HCT116 (cell line): ENCODE measurements around the gene DGKB. TPM values are rescaled to one million over a fixed set of nuclear protein-coding genes. Genes with fewer than 3 reads are reported as not detected.

Experiments used
- ATAC-seq: fragments of 200-7000 bp; cut with Tn5 transposase; 2 replicates; pipeline ENCODE4 v1.9.1; 2020; ENCODE audit warnings: mild to moderate bottlenecking, moderate library complexity
- BruUV-seq: library from RNA; stranded (reverse); fragments of 400-500 nt; replicated peaks from 2 replicates; lab custom pipeline; 2021; lab: Mats Ljungman, UMichigan
- CTCF ChIA-PET: fragments of 300-600 bp; sonication (Branson Sonifier 250); formaldehyde crosslinking; loops from one replicate; lab custom pipeline; 2021; ENCODE audit warnings: antibody characterized with exemption; lab: Charles Lee
- POLR2A ChIA-PET: fragments of 300-600, 350-600 bp; sonication (Branson Sonifier 250); formaldehyde crosslinking; loops from one replicate; lab custom pipeline; 2021; ENCODE audit warnings: antibody characterized with exemption; lab: Charles Lee
- RAD21 ChIA-PET, 2 experiments: fragments of 300-600 bp; sonication (Branson Sonifier 250); formaldehyde crosslinking; loops; one replicate each; lab custom pipeline; 2023; ENCODE audit warnings: low total read pairs in 2 of 2; ENCODE audit not compliant: uncharacterized antibody in 2 of 2, unreplicated experiment in 2 of 2, low non-redundant PET in 1 of 2; lab: Charles Lee
- DNase-seq: peaks from one replicate; pipeline ENCODE4 v3.0.0-alpha.2; 2010; ENCODE audit warnings: low read depth, low spot score
- H2AFZ ChIP-seq: fragments of 200-600 bp; shearing (Covaris generic), sonication (generic); 2 replicates; pipeline ENCODE4 v1.6.1; 2017; ENCODE audit warnings: low read depth, mixed run types, mixed read lengths, antibody characterized with exemption, low read length; ENCODE audit not compliant: poor library complexity, severe bottlenecking
- H3K27ac ChIP-seq: 2 replicates; pipeline ENCODE4 v1.5.1; 2012; ENCODE audit warnings: low read depth, low read length
- H3K27me3 ChIP-seq: fragments of 200-600 bp; sonication (generic); 2 replicates; pipeline ENCODE4 v1.6.1; 2016; ENCODE audit warnings: mixed run types, low read length, mixed read lengths; ENCODE audit not compliant: insufficient read depth
- H3K36me3 ChIP-seq, 2 experiments: fragments of 200-500 bp in 1 of 2; fragments of 200-600 bp in 1 of 2; sonication (Bioruptor generic) in 1 of 2; sonication (generic) in 1 of 2; 2 replicates each; pipeline versions ENCODE4 v1.5.1 to v1.6.1; 2014 to 2016; ENCODE audit warnings: low read length in 2 of 2, inconsistent platforms in 1 of 2, mixed read lengths in 1 of 2, mixed run types in 1 of 2; ENCODE audit not compliant: insufficient read depth in 2 of 2, control insufficient read depth in 1 of 2
- H3K4me1 ChIP-seq, 2 experiments: fragments of 200-600 bp in 1 of 2; sonication (generic) in 1 of 2; 2 replicates each; pipeline versions ENCODE4 v1.5.1 to v1.6.1; 2012 to 2017; ENCODE audit warnings: low read length in 2 of 2, inconsistent platforms in 1 of 2, mild to moderate bottlenecking in 1 of 2, mixed read lengths in 1 of 2, mixed run types in 1 of 2, moderate library complexity in 1 of 2; ENCODE audit not compliant: insufficient read depth in 2 of 2, control insufficient read depth in 1 of 2
- H3K4me2 ChIP-seq: fragments of 200-600 bp; sonication (generic); 2 replicates; pipeline ENCODE4 v1.6.1; 2017; ENCODE audit warnings: mixed run types, low read length, mixed read lengths
- H3K4me3 ChIP-seq, 2 experiments: fragments of 200-600 bp in 1 of 2; sonication (generic) in 1 of 2; replicated peaks in 1 of 2; 2 replicates each; pipeline ENCODE4 v1.5.1; 2011 to 2016; ENCODE audit warnings: low read length in 2 of 2, control low read depth in 1 of 2, low read depth in 1 of 2, mild to moderate bottlenecking in 1 of 2, mixed read lengths in 1 of 2, mixed run types in 1 of 2
- H3K79me2 ChIP-seq: fragments of 200-600 bp; sonication (generic); 2 replicates; pipeline ENCODE4 v1.6.1; 2017; ENCODE audit warnings: mild to moderate bottlenecking, mixed run types, low read length, moderate library complexity, mixed read lengths; ENCODE audit not compliant: insufficient read depth
- H3K9ac ChIP-seq: fragments of 200-600 bp; sonication (generic); 2 replicates; pipeline ENCODE4 v1.6.1; 2016; ENCODE audit warnings: low read length, mixed read lengths
- H3K9me2 ChIP-seq: fragments of 200-600 bp; sonication (generic), shearing (Covaris generic); 2 replicates; pipeline ENCODE4 v1.6.1; 2017; ENCODE audit warnings: mixed run types, mild to moderate bottlenecking, moderate library complexity; ENCODE audit not compliant: insufficient read depth
- H3K9me3 ChIP-seq, 2 experiments: fragments of 200-500 bp in 1 of 2; fragments of 200-600 bp in 1 of 2; sonication (Bioruptor generic) in 1 of 2; sonication (generic) in 1 of 2; 2 replicates each; pipeline ENCODE4 v1.6.1; 2014 to 2017; ENCODE audit warnings: low read length in 2 of 2, mixed read lengths in 2 of 2, inconsistent platforms in 1 of 2, low read depth in 1 of 2, mild to moderate bottlenecking in 1 of 2, mixed run types in 1 of 2, moderate library complexity in 1 of 2; ENCODE audit not compliant: control insufficient read depth in 1 of 2, insufficient read depth in 1 of 2
- H4K20me1 ChIP-seq: fragments of 200-600 bp; sonication (generic), shearing (Covaris generic); 2 replicates; pipeline ENCODE4 v1.6.1; 2017; ENCODE audit warnings: mixed run types, mild to moderate bottlenecking, moderate library complexity; ENCODE audit not compliant: insufficient read depth
- ATF3 ChIP-seq: IDR thresholded peaks from 2 replicates; pipeline ENCODE4 v1.6.1; 2012
- ELF1 ChIP-seq: IDR thresholded peaks from 2 replicates; pipeline ENCODE4 v1.6.1; 2012; ENCODE audit warnings: low read depth, borderline replicate concordance
- FOSL1 ChIP-seq: IDR thresholded peaks from 2 replicates; pipeline ENCODE4 v1.6.1; 2012; ENCODE audit warnings: low read depth
- JUND ChIP-seq: IDR thresholded peaks from 2 replicates; pipeline ENCODE4 v1.6.1; 2012
- MAX ChIP-seq: IDR thresholded peaks from 2 replicates; pipeline ENCODE4 v1.6.1; 2012
- POLR2A ChIP-seq: IDR thresholded peaks from 2 replicates; pipeline ENCODE4 v1.7.0; 2011; ENCODE audit warnings: borderline replicate concordance; ENCODE audit not compliant: insufficient read depth, insufficient read length; ENCODE audit errors: extremely low read depth
- POLR2AphosphoS5 ChIP-seq: IDR thresholded peaks from 2 replicates; pipeline ENCODE4 v1.6.1; 2011; ENCODE audit warnings: mild to moderate bottlenecking, low read depth, low read length, moderate library complexity
- SP1 ChIP-seq: IDR thresholded peaks from 2 replicates; pipeline ENCODE4 v1.6.1; 2012; ENCODE audit warnings: low read depth
- ZFX ChIP-seq: fragments of 450-650 bp; IDR thresholded peaks from 2 replicates; pipeline ENCODE4 v1.6.1; 2017
- ZNF274 ChIP-seq: fragments of 200-500 bp; sonication (Bioruptor generic); IDR thresholded peaks from 2 replicates; pipeline ENCODE4 v1.6.1; 2014; ENCODE audit warnings: mild to moderate bottlenecking, low read depth, low read length, inconsistent platforms
- intact Hi-C: fragments of 100-400 bp; cut with micrococcal nuclease; formaldehyde crosslinking; loops from 2 replicates; pipeline ENCODE4 v1.10.0; 2022
- total RNA-seq: library from RNA; stranded (reverse); gene quantifications from one replicate; pipeline ENCODE4 v1.2.1, GENCODE V29; 2021; ENCODE audit not compliant: unreplicated experiment
- TF ChIP-seq, protein P1 (sequence below), 3 experiments: fragments of 200-600 bp in 1 of 3; sonication (generic) in 1 of 3; IDR thresholded peaks in 2 of 3; conservative IDR thresholded peaks in 1 of 3; 2 replicates each; pipeline ENCODE4 v1.5.1; 2012 to 2017; ENCODE audit warnings: low read depth in 2 of 3, low read length in 2 of 3, antibody characterized with exemption in 1 of 3, borderline replicate concordance in 1 of 3, control low read depth in 1 of 3, mild to moderate bottlenecking in 1 of 3, mixed read lengths in 1 of 3, mixed run types in 1 of 3, moderate library complexity in 1 of 3; ENCODE audit not compliant: insufficient read depth in 1 of 3

The DGKB gene
- total RNA-seq, 1 experiment from 2014 or later = 0.05 TPM

DNA sequence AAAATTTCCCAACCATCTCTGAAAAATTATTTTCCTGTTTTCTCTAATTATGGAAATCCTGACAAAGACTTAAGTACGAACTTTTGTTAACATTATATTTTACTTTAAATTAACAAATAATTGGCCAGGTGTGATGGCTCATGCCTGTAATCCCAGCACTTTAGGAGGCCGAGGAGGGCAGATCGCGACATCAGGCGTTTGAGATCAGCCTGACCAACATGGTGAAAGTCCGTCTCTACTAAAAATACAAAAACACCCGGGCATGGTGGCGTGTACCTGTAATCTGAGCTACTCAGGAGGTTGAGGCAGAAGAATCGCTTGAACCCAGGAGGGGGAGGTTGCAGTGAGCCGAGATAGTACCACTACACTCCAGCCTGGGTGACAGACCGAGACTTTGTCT lies 32.2 kb downstream of the DGKB start:
- no peak for TF ChIP-seq ELF1
- no peak for TF ChIP-seq MAX
- no peak for TF ChIP-seq SP1
- TF ChIP-seq ZNF274 = no peak
- TF ChIP-seq POLR2A = no peak
- no peak for TF ChIP-seq ZFX
- no peak for TF ChIP-seq POLR2AphosphoS5
- TF ChIP-seq, protein P1, sequence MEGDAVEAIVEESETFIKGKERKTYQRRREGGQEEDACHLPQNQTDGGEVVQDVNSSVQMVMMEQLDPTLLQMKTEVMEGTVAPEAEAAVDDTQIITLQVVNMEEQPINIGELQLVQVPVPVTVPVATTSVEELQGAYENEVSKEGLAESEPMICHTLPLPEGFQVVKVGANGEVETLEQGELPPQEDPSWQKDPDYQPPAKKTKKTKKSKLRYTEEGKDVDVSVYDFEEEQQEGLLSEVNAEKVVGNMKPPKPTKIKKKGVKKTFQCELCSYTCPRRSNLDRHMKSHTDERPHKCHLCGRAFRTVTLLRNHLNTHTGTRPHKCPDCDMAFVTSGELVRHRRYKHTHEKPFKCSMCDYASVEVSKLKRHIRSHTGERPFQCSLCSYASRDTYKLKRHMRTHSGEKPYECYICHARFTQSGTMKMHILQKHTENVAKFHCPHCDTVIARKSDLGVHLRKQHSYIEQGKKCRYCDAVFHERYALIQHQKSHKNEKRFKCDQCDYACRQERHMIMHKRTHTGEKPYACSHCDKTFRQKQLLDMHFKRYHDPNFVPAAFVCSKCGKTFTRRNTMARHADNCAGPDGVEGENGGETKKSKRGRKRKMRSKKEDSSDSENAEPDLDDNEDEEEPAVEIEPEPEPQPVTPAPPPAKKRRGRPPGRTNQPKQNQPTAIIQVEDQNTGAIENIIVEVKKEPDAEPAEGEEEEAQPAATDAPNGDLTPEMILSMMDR (IDR thresholded peaks at IDR 0.05 in 2 of 3, conservative IDR thresholded peaks at IDR 0.05 in 1 of 3; ENCODE audit: borderline replicate concordance in 1 of 3, insufficient read depth in 1 of 3, low read depth in 2 of 3, low read length in 2 of 3) = no peak
- TF ChIP-seq JUND = no peak
- TF ChIP-seq FOSL1 = no peak
- no peak for TF ChIP-seq ATF3
- no peak overlapping the region for H3K4me2 ChIP-seq
- no peak for ATAC-seq
- H3K9me2 ChIP-seq = no peaks in the 10 kb centered on the region
- H3K9me3 ChIP-seq = no peaks in the 10 kb centered on the region
- H3K27ac ChIP-seq = no peak overlapping the region
- BruUV-seq = no TSS peak
- ChIA-PET RAD21 (no interaction called here), CTCF (no interaction called here), POLR2A (no interaction called here)
- no peaks in the 10 kb centered on the region for H4K20me1 ChIP-seq
- no peaks in the 10 kb centered on the region for H3K27me3 ChIP-seq
- no peak overlapping the region for H3K9ac ChIP-seq
- no peak overlapping the region for H3K4me3 ChIP-seq
- intact Hi-C loops = no loop called here
- H3K4me1 ChIP-seq = no peaks in the 10 kb centered on the region
- no peaks in the 10 kb centered on the region for H3K36me3 ChIP-seq
- H3K79me2 ChIP-seq = no peaks in the 10 kb centered on the region
- no peak overlapping the region for H2AFZ ChIP-seq
- no peak for DNase-seq
